SK-N-SH treated with all-trans-retinoic acid at 6 μM for 48 hours (cell line): ENCODE data around the gene MAX.

Source experiments
- ARNTL ChIP-seq: fragments of 450-650 bp; formaldehyde crosslinking; IDR thresholded peaks from 2 replicates; pipeline ENCODE4 v1.5.0; 2020; ENCODE audit warnings: low read depth, mild to moderate bottlenecking, moderate library complexity, borderline replicate concordance
- OSR1 ChIP-seq: fragments of 250-450 bp; sonication (Bioruptor Pico); IDR thresholded peaks from 2 replicates; pipeline ENCODE4 v1.8.0; 2022; ENCODE audit warnings: moderate library complexity, mild to moderate bottlenecking, inconsistent platforms
- TF ChIP-seq, protein P1 (sequence below): fragments of 250-450 bp; sonication (Bioruptor Pico); IDR thresholded peaks from 2 replicates; pipeline ENCODE4 v1.5.1; 2021; ENCODE audit warnings: mild to moderate bottlenecking, moderate library complexity

DNA sequence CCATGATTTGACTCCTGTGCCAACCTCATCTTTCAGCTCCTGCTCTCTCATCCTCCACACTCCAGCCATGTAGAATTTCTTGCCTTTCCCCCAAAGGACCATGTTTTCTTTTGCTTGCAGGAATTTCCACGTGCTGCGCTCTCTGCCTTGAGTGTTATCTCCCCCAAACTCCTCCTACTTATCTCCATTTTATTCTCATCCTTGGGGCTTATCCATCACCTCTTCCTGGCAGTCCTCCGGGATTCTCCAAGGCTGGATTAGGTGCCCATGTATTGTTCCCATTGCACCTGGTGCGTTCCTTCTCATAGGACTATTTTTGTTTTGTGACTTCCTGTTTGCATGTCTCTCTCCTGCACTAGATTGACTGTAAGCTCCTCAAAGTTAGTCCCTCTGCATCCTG, 7.0 kb upstream of the MAX start:
- TF ChIP-seq OSR1 (CRISPR knock-in tag) (no peak), ARNTL (CRISPR knock-in tag) (no peak)
- TF ChIP-seq, protein P1, sequence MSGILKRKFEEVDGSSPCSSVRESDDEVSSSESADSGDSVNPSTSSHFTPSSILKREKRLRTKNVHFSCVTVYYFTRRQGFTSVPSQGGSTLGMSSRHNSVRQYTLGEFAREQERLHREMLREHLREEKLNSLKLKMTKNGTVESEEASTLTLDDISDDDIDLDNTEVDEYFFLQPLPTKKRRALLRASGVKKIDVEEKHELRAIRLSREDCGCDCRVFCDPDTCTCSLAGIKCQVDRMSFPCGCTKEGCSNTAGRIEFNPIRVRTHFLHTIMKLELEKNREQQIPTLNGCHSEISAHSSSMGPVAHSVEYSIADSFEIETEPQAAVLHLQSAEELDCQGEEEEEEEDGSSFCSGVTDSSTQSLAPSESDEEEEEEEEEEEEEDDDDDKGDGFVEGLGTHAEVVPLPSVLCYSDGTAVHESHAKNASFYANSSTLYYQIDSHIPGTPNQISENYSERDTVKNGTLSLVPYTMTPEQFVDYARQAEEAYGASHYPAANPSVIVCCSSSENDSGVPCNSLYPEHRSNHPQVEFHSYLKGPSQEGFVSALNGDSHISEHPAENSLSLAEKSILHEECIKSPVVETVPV: no peak
